ENCODE results near the gene TMC5. TPM values are rescaled to one million over a fixed set of nuclear protein-coding genes. Genes with fewer than 3 reads are reported as not detected.

The TMC5 gene
- total and polyA plus RNA-seq, 2 of the 8 experiments (the other 6 are each of a cell fraction or from before 2014, with no cell fraction given): 1.6 to 1.8 TPM

GRCh38 chr16:19392352-19392751 is 25.3 kb upstream of the TMC5 start (continued):
- TF ChIP-seq KDM5A (IDR thresholded peaks at IDR 0.05; ENCODE audit: low read length): no peak
- no peak for TF ChIP-seq SAP30 (IDR thresholded peaks at IDR 0.05; ENCODE audit: insufficient read depth, insufficient replicate concordance, low read length)
- no peak for TF ChIP-seq BACH1 (IDR thresholded peaks at IDR 0.05; ENCODE audit: low read length)
- no peak for TF ChIP-seq GABPA (IDR thresholded peaks at IDR 0.05; ENCODE audit: borderline replicate concordance, insufficient read depth, low read length)
- TF ChIP-seq USF2 (IDR thresholded peaks at IDR 0.05; ENCODE audit: low read length): no peak
